Ammon's horn (tissue), 1 donor: ENCODE measurements around the gene PRTG.
"Not testable (repeated sequence)": the region's sequence is repeated elsewhere in the genome, so short reads cannot be mapped to it uniquely, and the experiment has no call there.

ENCODE experiments used
- DNase-seq: peaks from one replicate; pipeline ENCODE4 v3.0.0-alpha.2; 2016; ENCODE audit warnings: low spot score

PRTG gene

DNA sequence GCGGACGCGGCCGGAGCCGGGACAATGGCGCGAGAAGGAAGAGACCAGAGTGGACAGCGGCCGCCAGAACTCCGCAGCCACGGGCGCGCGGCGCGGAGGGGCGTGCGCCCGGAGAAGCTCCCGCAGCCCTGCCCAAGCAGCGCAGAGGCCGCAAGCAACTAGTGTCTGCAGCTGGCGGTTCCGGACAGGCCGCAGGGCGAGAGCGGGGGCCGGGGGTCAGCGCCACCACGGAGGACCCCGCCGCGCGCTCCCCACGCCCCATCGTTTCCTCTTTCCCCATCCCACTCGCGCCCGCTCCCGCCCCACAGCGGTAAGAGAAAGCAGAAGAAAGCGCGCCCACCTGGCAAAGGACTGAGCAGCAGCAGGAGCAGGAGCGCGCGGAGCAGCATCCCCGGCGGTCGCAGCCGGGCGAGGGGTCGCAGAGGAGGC, 440 bp downstream of the PRTG start:
- DNase-seq = peak; percentile 12

DNA sequence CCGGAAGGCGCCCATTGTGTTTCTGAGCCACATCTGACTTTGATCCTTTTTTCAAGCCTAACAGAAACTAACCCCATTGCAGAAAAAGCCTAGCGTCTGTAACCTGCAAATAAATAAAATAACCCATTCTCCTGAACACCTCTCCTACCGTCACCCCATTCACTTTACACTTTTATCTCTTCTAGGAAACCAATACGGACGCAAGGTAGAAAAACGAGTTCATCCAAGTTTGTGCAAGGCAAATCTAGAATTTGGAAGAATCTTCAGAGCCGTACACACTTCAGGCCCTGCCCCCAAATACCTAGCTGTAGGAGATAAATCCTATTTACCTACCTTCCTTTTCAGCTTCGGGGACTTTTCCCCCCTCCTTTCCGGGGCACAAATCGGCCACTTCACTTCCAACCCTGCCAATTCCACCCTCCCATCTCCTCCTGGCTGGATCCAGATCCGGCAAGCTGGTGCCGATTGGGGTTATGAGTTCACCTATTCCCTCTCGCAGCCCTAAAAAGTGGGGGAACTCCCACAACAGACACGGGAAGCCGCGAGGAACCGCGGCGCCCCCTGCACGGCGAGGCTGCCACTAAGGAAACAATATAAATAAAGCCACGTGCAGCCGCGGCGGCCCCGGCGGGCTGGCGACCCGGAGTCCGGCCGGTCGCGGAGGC, 987 bp downstream of the PRTG start:
- DNase-seq = peak; percentile 3

- DNase-seq = no peak
Observed at GRCh38 chr15:55740981-55741832, 1.7 kb downstream of the PRTG start.

DNA sequence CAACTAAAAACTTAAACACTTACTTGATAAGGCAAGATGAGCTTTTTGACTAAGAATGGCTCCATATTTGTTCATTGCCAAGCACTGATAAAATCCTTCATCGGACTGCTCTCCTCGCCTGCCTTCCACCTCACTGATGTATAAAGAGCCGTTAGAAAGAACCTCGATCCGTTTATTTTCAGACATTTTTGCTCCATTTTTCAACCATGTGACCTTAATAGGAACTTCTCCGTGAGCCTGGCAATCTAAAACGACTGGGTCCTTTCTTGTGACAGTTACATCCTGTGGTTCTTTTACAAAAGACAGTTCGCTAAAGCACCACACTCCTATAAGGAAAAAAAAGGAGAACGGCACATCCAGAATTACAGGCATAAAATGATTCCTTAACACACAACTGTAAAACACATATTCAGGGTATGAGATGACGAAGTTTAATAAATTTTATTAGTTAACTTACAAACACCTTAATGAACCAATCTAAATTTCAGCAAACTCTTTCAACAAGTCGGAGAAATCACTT, 2.5 kb downstream of the PRTG start:
- DNase-seq = no peak

- DNase-seq = no peak
Observed at GRCh38 chr15:55739641-55740040, 3.3 kb downstream of the PRTG start.

DNA sequence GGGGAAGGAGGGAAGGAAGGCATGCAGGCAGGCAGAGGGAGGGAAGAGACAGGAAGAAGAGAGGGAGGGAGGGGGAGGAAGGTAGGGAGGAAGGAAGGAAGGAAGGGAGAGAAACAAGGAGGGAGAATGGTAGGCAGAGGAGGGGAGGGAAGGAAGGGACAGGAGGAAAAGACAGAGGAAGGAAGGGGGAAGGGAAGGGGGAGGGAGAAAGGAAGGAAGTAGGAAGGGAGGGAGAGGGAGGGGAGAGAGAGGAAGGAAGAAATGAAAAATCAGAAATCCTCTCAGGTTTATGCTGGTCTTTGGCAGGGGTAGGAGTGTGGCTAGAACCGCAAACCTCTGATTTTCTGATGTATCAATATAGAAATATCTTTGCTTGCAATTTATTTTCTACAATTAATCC, 4.2 kb downstream of the PRTG start:
- DNase-seq = no peak

DNA sequence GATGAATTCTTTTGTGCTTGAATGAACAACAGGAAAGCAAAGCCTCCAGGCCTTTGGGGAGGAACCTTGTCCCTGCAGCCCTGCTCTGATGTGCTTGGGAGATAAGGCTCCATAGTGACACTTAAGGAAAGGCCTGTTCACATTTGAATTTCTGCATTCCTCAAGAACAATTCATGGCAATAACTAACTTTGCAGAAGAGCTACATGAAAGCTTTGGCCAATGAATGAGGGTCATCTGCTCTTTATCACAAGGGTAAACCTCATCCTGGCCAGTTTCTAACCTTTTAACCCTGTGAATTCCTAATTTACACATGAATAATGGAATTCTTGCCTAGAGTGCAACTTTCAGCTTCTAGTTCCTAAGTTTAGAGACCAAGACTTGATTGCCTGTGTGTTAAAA, 5.6 kb downstream of the PRTG start:
- DNase-seq = no peak

GRCh38 chr15:55736756-55737155, 6.2 kb downstream of the PRTG start:
- no peak for DNase-seq

GRCh38 chr15:55734641-55735040, 8.3 kb downstream of the PRTG start:
- DNase-seq = no peak

GRCh38 chr15:55733461-55733860, 9.5 kb downstream of the PRTG start:
- not testable (repeated sequence) for DNase-seq

- no peak for DNase-seq
Observed at GRCh38 chr15:55721554-55722185, 21.3 kb downstream of the PRTG start.

GRCh38 chr15:55715355-55716076, 27.4 kb downstream of the PRTG start:
- no peak for DNase-seq

GRCh38 chr15:55714064-55714463, 28.9 kb downstream of the PRTG start:
- no peak for DNase-seq

GRCh38 chr15:55712363-55712762, 30.6 kb downstream of the PRTG start:
- DNase-seq = no peak

DNA sequence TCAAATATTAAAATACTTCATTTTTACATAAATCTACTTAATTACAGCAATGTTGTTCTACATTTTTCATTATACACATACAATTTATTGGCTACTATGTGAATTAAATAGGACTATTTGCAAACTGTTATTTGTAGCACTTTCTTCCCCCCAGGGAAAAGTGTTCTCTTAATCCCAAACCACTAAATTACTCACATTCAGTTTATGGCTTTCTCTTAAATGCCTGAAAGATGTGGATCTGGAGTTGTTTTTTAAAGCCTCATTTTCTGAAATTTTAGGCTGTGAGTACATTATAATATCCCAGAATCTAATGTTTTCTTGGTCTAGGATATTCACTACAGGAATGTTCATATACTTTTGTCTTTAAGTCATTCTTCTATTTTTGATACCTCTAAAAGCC, 32.7 kb downstream of the PRTG start:
- no peak for DNase-seq

- DNase-seq = no peak
Observed at GRCh38 chr15:55709458-55709857, 33.5 kb downstream of the PRTG start.

- no peak for DNase-seq
Observed at GRCh38 chr15:55708720-55709119, 34.2 kb downstream of the PRTG start.

- DNase-seq = no peak
Observed at GRCh38 chr15:55707951-55708350, 35.0 kb downstream of the PRTG start.

DNA sequence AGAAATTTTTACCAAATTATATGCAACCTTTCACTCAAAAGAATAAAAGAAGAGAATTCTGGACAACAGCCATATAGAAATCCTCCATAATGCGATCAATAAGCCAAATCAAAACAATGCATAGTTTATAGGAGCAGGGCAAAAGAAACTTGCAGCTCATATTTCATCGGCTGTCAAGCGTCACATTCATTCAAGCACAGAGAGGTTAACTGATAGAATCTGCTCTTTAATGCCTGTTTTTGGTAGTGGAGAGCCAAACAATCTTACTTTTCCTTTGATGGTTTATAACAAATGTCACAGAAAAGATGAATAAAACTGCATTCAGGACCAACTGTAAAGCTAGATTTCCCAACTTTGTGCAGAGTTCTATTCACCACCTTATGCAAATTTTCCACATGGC, 35.4 kb downstream of the PRTG start:
- DNase-seq = no peak

- no peak for DNase-seq
Observed at GRCh38 chr15:55703873-55704301, 39.1 kb downstream of the PRTG start.

- DNase-seq = no peak
Observed at GRCh38 chr15:55700876-55701275, 42.1 kb downstream of the PRTG start.

DNA sequence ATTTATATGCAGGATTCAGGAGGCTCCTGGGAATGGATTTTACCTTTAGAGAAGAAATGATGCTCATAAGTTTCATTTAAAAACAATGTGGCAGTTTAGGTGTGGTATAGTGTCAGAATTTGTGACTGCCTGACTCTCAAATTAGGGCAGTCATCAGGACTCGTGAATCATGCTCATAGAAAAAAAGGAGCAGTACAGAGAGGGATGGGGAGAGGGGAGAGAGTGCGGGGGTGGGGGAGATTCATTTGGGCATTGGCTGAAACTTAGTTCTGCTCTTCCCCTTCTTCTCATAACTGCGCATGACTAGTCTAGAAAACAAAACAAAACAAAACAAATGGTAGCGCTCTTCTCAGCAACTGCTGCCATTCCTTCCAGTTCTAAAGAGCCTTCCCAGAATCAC, 44.3 kb downstream of the PRTG start:
- DNase-seq = no peak
